ENCODE results near the gene SAG.

- TF ChIP-seq CTCF (conservative IDR thresholded peaks at IDR 0.05; ENCODE audit: low read length) = no peak
- no peak for TF ChIP-seq EZH2phosphoT487 (IDR thresholded peaks at IDR 0.05; ENCODE audit: borderline replicate concordance, low read depth, low read length)
Observed at GRCh38 chr2:233387667-233388528, 80.3 kb downstream of the SAG start.

Measured in OCI-LY7 (cell line).